ENCODE data around the gene ZNF611. TPM values are rescaled to one million over a fixed set of nuclear protein-coding genes. Genes with fewer than 3 reads are reported as not detected.

Gene ZNF611
- 12.3 and 13.9 TPM in 2 replicates for total RNA-seq

GRCh38 chr19:52734893-52735661 is at the start of gene ZNF611:
TSS of gene ZNF611 (minus strand) at chr19:52735044. CDS start at chr19:52715894, 19,150 bp downstream.

Other genes starting within 250 kb of the ZNF611 start
- 17.9 and 28.0 TPM in 2 replicates for gene ZNF808, start 207.4 kb downstream of the ZNF611 start, total RNA-seq
- 14.6 and 16.7 TPM in 2 replicates for gene ZNF701, start 164.8 kb downstream of the ZNF611 start, total RNA-seq
- gene ZNF83, start 96.7 kb downstream of the ZNF611 start, total RNA-seq: 51.6 and 66.4 TPM in 2 replicates
- 3.9 and 4.0 TPM in 2 replicates for gene ZNF600, start 51.7 kb upstream of the ZNF611 start, total RNA-seq
- gene ZNF28, start 86.6 kb upstream of the ZNF611 start, total RNA-seq: 9.5 and 17.6 TPM in 2 replicates
- gene ZNF468, start 122.6 kb upstream of the ZNF611 start, total RNA-seq: 28.7 and 29.2 TPM in 2 replicates
- 12.9 and 20.1 TPM in 2 replicates for gene ZNF320, start 162.6 kb upstream of the ZNF611 start, total RNA-seq
- 5.5 and 8.1 TPM in 2 replicates for gene ZNF888, start 188.4 kb upstream of the ZNF611 start, total RNA-seq
- 8.0 and 13.6 TPM in 2 replicates for gene ZNF816, start 227.8 kb upstream of the ZNF611 start, total RNA-seq

Data from uterine smooth muscle cell (primary cell).